HG02973 (cell line): ENCODE data around the gene GPR183.

Experiments
- ATAC-seq: cut with Tn5 transposase; IDR thresholded peaks from one replicate; pipeline ENCODE4 v1.9.1; 2021; ENCODE audit warnings: moderate library complexity; ENCODE audit not compliant: unreplicated experiment

Gene GPR183

DNA sequence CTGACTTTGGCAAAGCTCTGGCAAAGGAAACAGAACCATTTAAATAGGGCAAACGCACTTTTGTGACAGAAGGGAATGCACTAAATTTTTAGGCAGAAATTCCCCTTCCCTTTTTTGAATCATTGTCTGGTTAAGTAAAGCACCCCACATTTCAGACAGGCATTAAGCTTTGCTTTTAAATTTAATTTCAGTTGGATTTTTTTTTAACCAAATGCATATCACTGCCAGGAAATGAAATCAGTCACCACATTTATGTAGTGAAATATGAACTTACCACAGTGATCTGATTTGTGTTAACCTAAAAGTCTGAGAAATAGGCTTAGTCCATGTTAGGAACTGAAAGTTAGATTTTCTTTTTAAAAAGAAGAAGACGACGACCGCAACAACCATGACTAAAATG lies 10.8 kb downstream of the GPR183 start:
- ATAC-seq, result peak; percentile 44

- no peak for ATAC-seq
These were observed 11.5 kb downstream of the GPR183 start for GRCh38 chr13:99295488-99296252.

DNA sequence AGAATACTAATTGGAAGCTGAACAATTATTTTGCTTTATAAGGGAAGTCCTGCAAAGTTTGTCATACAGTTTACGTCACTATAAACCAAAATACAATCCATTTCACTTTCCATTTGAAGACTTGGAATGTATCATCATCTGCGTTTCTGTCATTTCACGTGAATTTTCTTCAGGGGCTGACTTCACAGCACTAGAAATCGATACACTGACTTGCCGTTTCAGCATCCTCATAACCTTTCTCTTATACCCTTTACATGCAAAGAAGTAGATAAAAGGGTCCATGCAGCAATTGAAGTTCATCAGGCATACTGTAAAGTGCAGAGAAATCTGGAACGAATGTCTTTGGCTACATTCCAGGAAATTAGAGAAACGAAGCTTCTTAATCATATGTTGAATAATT lies 12.2 kb downstream of the GPR183 start:
- no peak for ATAC-seq

DNA sequence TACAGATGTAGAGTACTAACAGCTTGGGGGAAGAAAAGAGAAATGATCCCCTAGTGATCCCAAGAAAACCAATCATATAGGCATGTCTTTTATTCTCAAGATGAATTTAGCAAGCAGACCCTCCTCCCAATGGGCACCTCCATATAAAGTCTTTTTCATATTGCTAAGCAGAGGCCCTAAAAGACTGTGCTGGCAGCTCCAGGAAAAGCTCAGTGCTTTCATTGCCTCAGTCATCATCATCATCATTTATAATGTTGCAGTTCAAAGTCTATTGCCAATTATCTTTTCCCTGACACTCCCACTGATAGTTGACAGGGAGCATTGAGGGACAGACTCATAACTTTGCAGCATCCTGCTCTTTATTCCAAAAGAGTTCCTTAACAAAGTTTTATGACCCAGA lies 13.0 kb downstream of the GPR183 start:
- ATAC-seq, result no peak

GRCh38 chr13:99293178-99293577 lies 14.0 kb downstream of the GPR183 start:
- no peak for ATAC-seq

GRCh38 chr13:99290894-99291293 lies 16.3 kb downstream of the GPR183 start:
- ATAC-seq, result no peak

GRCh38 chr13:99289674-99290337 lies 17.4 kb downstream of the GPR183 start:
- no peak for ATAC-seq

- ATAC-seq, result no peak
These were observed 17.9 kb downstream of the GPR183 start for GRCh38 chr13:99289271-99289670.

- ATAC-seq, result peak; percentile 87
These were observed 19.1 kb downstream of the GPR183 start for GRCh38 chr13:99288089-99288488.

DNA sequence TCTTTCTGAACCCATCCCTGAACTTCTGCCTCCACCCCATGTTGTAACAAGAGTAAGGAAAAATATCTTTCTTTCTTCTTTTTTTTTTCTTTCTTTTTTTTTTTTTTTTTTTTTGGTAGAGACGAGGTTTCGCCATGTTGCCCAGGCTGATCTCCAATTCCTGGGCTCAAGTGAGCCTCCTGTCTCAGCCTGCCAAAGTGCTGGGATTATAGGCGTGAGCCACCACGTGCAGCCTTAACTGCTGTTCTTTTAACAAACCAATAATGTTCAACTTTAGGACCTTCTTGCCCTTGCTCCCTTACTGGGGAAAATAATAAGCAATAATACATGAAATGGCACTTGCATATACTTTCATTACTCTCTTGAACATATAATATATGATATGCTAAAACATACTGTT lies 19.6 kb downstream of the GPR183 start:
- ATAC-seq, result peak; percentile 7

- no peak for ATAC-seq
These were observed 21.6 kb downstream of the GPR183 start for GRCh38 chr13:99285432-99286182.

- ATAC-seq, result peak; percentile 68
These were observed 24.7 kb downstream of the GPR183 start for GRCh38 chr13:99282264-99283231.

- ATAC-seq, result peak; percentile 52
These were observed 25.4 kb downstream of the GPR183 start for GRCh38 chr13:99281811-99282263.

- no peak for ATAC-seq
These were observed 27.0 kb downstream of the GPR183 start for GRCh38 chr13:99280166-99280565.

- no peak for ATAC-seq
These were observed 27.6 kb downstream of the GPR183 start for GRCh38 chr13:99279637-99280036.

DNA sequence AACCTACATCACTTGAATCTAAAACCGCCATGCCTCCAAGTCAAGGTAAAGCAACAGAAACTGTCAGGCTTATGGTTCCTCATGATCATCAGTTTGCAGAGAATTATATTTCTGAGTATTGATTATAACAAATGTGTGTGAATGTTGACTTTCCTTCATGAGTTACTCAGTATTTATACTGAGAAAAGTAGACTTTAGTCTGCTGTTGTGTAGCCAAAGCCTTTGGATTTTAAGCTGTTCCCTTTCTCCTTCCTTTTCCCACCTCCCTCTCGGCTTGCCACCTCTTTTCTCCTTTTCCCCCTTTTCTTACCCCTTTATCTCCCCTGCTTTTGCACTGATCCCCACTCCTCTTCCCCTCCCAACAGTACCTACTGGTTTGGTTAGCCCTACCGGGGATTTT lies 28.4 kb downstream of the GPR183 start:
- no peak for ATAC-seq

DNA sequence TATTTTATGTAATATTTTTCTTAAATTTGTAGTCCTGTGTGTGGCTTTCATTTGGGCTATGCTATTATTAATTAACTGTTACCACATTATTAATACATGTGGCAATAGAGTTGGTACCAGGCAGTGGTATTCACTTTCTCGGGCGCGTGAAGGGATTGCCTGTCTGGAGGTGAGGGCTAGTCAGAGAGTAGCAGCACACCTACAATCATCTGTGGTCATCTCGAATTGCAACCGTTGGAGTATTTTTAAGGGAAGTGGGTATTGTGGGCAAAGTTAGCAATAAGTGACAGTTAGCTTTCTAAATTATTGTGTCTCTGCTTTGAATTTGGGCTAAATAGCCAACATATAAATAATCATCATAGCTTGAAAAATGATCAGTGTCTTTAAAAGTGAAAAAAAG lies 29.0 kb downstream of the GPR183 start:
- ATAC-seq, result no peak

DNA sequence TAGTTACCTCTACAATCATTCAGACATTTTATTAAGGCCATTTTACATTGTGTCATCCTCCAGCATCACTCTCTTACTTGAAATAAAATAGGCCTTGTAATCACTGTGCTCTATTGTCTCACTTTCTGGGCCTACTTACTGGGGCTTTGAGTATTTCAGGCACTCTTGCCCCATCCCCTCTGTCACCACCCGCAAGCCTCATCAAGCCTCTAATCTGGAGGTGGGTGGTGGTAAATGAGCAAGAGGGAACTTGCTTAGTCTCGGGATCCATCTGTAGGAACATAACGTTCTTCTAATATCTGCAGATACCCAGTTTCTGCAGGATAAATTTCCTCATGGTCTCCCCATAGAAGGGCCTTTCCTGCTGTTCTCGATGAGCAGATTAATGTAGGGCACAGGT lies 29.6 kb downstream of the GPR183 start:
- ATAC-seq, result no peak

- ATAC-seq, result no peak
These were observed 30.5 kb downstream of the GPR183 start for GRCh38 chr13:99276706-99277105.

DNA sequence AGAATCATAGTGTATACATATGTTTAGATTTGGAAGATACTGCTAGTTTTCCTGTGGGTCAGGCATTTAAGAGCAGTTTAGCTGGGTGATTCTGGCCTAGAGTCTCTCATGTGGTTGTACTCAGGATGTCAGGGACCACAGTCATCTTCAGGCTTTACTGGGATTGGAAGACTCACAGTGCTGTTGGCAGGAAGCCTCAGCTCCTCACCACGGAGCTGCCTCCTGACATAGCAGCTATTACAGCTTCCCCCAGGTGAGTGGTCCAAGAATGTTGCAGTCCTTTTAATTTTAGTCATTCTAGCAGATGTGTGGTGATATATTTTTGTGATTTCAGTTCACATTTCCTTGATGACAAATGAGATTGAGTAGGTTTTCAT lies 32.1 kb downstream of the GPR183 start:
- no peak for ATAC-seq

GRCh38 chr13:99273128-99273527 lies 34.1 kb downstream of the GPR183 start:
- ATAC-seq, result no peak
